SK-N-SH (cell line): ENCODE results near the gene CAMK2B. TPM values are rescaled to one million over a fixed set of nuclear protein-coding genes. Genes with fewer than 3 reads are reported as not detected.

ENCODE experiments used
- CTCF ChIA-PET: fragments of 300-600, 350-600 bp; formaldehyde crosslinking; extraction: SDS; loops from one replicate; lab custom pipeline; 2021; lab: Yijun Ruan, JAX
- POLR2A ChIA-PET: fragments of 350-600 bp; sonication (Branson Sonifier 250); formaldehyde crosslinking; extraction: SDS; loops from one replicate; lab custom pipeline; 2020; ENCODE audit warnings: antibody characterized with exemption, inconsistent platforms; lab: Yijun Ruan, JAX
- DNase-seq: peaks from one replicate; pipeline ENCODE4 v3.0.0; 2012
- H2AFZ ChIP-seq: fragments of 200-600 bp; sonication (generic); 2 replicates; pipeline ENCODE4 v1.8.1; 2016; ENCODE audit warnings: antibody characterized with exemption, mild to moderate bottlenecking, low read depth
- H3F3A ChIP-seq: fragments of 200-600 bp; sonication (generic); replicated peaks from 2 replicates; pipeline ENCODE3; 2016; ENCODE audit warnings: antibody characterized with exemption, mild to moderate bottlenecking; ENCODE audit not compliant: insufficient read depth
- H3K27ac ChIP-seq, 2 experiments: fragments of 200-500 bp in 1 of 2; fragments of 200-600 bp in 1 of 2; sonication (Bioruptor generic) in 1 of 2; sonication (generic), shearing (Covaris generic) in 1 of 2; 2 replicates each; pipeline versions ENCODE4 v1.5.1 to v1.6.1; 2014 to 2016; ENCODE audit warnings: low read depth in 2 of 2, inconsistent platforms in 1 of 2, low read length in 1 of 2, mild to moderate bottlenecking in 1 of 2, mixed read lengths in 1 of 2
- H3K27me3 ChIP-seq: fragments of 200-600 bp; sonication (generic), shearing (Covaris generic); 2 replicates; pipeline ENCODE4 v1.6.1; 2016; ENCODE audit warnings: mixed run types; ENCODE audit not compliant: insufficient read depth
- H3K36me3 ChIP-seq, 2 experiments: fragments of 200-500 bp in 1 of 2; fragments of 200-600 bp in 1 of 2; sonication (Bioruptor generic) in 1 of 2; sonication (generic) in 1 of 2; replicated peaks in 1 of 2; 2 replicates each; pipeline versions ENCODE3 to v1.5.1; 2014 to 2016; ENCODE audit warnings: low read length in 1 of 2, mild to moderate bottlenecking in 1 of 2; ENCODE audit not compliant: insufficient read depth in 2 of 2, control insufficient read depth in 1 of 2
- H3K4me1 ChIP-seq, 2 experiments: fragments of 200-500 bp in 1 of 2; fragments of 200-600 bp in 1 of 2; sonication (Bioruptor generic) in 1 of 2; sonication (generic), shearing (Covaris generic) in 1 of 2; 2 replicates each; pipeline versions ENCODE4 v1.5.1 to v1.6.1; 2014 to 2016; ENCODE audit warnings: low read depth in 1 of 2, low read length in 1 of 2, mixed run types in 1 of 2; ENCODE audit not compliant: insufficient read depth in 2 of 2, control insufficient read depth in 1 of 2
- H3K4me2 ChIP-seq: fragments of 200-600 bp; sonication (generic), shearing (Covaris generic); 2 replicates; pipeline ENCODE4 v1.6.1; 2017; ENCODE audit warnings: mixed run types
- H3K4me3 ChIP-seq, 2 experiments: fragments of 200-500 bp in 1 of 2; fragments of 200-600 bp in 1 of 2; sonication (Bioruptor generic) in 1 of 2; sonication (generic), shearing (Covaris generic) in 1 of 2; 2 replicates each; pipeline versions ENCODE4 v1.5.1 to v1.8.1; 2014 to 2016; ENCODE audit warnings: low read depth in 2 of 2, inconsistent platforms in 1 of 2, low read length in 1 of 2, mild to moderate bottlenecking in 1 of 2, mixed read lengths in 1 of 2, moderate library complexity in 1 of 2
- H3K79me2 ChIP-seq: fragments of 200-600 bp; sonication (generic); 2 replicates; pipeline ENCODE4 v1.8.1; 2017; ENCODE audit warnings: mild to moderate bottlenecking; ENCODE audit not compliant: insufficient read depth
- H3K9ac ChIP-seq: fragments of 200-600 bp; sonication (generic); 2 replicates; pipeline ENCODE4 v1.6.1; 2017; ENCODE audit warnings: mixed run types
- H3K9me2 ChIP-seq: fragments of 200-600 bp; sonication (generic); 2 replicates; pipeline ENCODE4 v1.6.1; 2017; ENCODE audit warnings: mixed run types
- H3K9me3 ChIP-seq: fragments of 200-600 bp; sonication (generic); 2 replicates; pipeline ENCODE4 v1.6.1; 2017; ENCODE audit warnings: mixed run types, mild to moderate bottlenecking, moderate library complexity
- H4K20me1 ChIP-seq: fragments of 200-600 bp; sonication (generic); 2 replicates; pipeline ENCODE4 v1.6.1; 2017; ENCODE audit warnings: mild to moderate bottlenecking, mixed run types; ENCODE audit not compliant: insufficient read depth
- CHD2 ChIP-seq: fragments of 150-350 bp; IDR thresholded peaks from 2 replicates; pipeline ENCODE4 v1.6.1; 2018; ENCODE audit warnings: low read length; ENCODE audit not compliant: partially characterized antibody
- ELF1 ChIP-seq: IDR thresholded peaks from 2 replicates; pipeline ENCODE4 v1.4.0; 2012
- EP300 ChIP-seq, 2 experiments: IDR thresholded peaks; 2 replicates each; pipeline versions ENCODE4 v1.4.0 to v1.6.1; 2012; ENCODE audit warnings: borderline replicate concordance in 1 of 2, low read depth in 1 of 2, low read length in 1 of 2
- EZH2phosphoT487 ChIP-seq: fragments of 200-600 bp; sonication (generic); IDR thresholded peaks from 2 replicates; pipeline ENCODE4 v1.6.1; 2017; ENCODE audit warnings: low read depth, mixed run types, mild to moderate bottlenecking, antibody characterized with exemption, moderate library complexity, borderline replicate concordance
- FOXJ3 ChIP-seq: sonication (generic); formaldehyde crosslinking; IDR thresholded peaks from 2 replicates; pipeline ENCODE4 v1.5.1; 2020; ENCODE audit warnings: mild to moderate bottlenecking, missing genetic modification reagents
- FOXM1 ChIP-seq: IDR thresholded peaks from 2 replicates; pipeline ENCODE4 v1.4.0; 2012; ENCODE audit warnings: low read depth, mild to moderate bottlenecking
- MXI1 ChIP-seq: IDR thresholded peaks from 2 replicates; pipeline ENCODE4 v1.6.1; 2012; ENCODE audit warnings: mild to moderate bottlenecking, low read depth, low read length, improper control_type of control experiment
- NFIC ChIP-seq: IDR thresholded peaks from 2 replicates; pipeline ENCODE4 v1.4.0; 2012; ENCODE audit warnings: borderline replicate concordance
- RAD21 ChIP-seq: IDR thresholded peaks from 2 replicates; pipeline ENCODE4 v1.6.1; 2012; ENCODE audit warnings: mild to moderate bottlenecking, low read length
- SIN3A ChIP-seq: IDR thresholded peaks from 2 replicates; pipeline ENCODE4 v1.6.1; 2012; ENCODE audit warnings: low read depth, mild to moderate bottlenecking, low read length, moderate library complexity, borderline replicate concordance
- SMC3 ChIP-seq: IDR thresholded peaks from 2 replicates; pipeline ENCODE4 v1.6.1; 2012; ENCODE audit warnings: low read depth, low read length, improper control_type of control experiment
- TAF1 ChIP-seq: IDR thresholded peaks from 2 replicates; pipeline ENCODE4 v1.6.1; 2012; ENCODE audit warnings: low read depth, mild to moderate bottlenecking, low read length, moderate library complexity, borderline replicate concordance
- YY1 ChIP-seq: IDR thresholded peaks from 2 replicates; pipeline ENCODE4 v1.4.0; 2012; ENCODE audit warnings: low read depth, mild to moderate bottlenecking
- WGBS: methylation state at CpG from one replicate; pipeline ENCODE4 v1.1.6; 2017; ENCODE audit warnings: low lambda C conversion rate; 5-methylcytosine and 5-hydroxymethylcytosine counted together
- polyA plus RNA-seq, 3 experiments: library from polyadenylated mRNA; depleted of rRNA; stranded (reverse); fragments of >200 nt; gene quantifications; 2 replicates each; pipeline ENCODE4 v1.2.3, GENCODE V29; 2012
- TF ChIP-seq, protein P1 (sequence below): fragments of 150-350 bp; IDR thresholded peaks from 2 replicates; pipeline ENCODE4 v1.6.1; 2016; ENCODE audit warnings: mild to moderate bottlenecking, low read depth, low read length
- TF ChIP-seq, protein P2 (sequence below): IDR thresholded peaks from 2 replicates; pipeline ENCODE4 v1.4.0; 2012; ENCODE audit warnings: low read depth, borderline replicate concordance
- TF ChIP-seq, protein P3 (sequence below): fragments of 150-350 bp; IDR thresholded peaks from 2 replicates; pipeline ENCODE4 v1.6.1; 2017; ENCODE audit warnings: antibody characterized with exemption, low read length, low read depth, borderline replicate concordance
- TF ChIP-seq, protein P4 (sequence below): IDR thresholded peaks from 2 replicates; pipeline ENCODE4 v1.6.1; 2012; ENCODE audit warnings: mild to moderate bottlenecking, low read depth, low read length, moderate library complexity
- TF ChIP-seq, protein P5 (sequence below): IDR thresholded peaks from 2 replicates; pipeline ENCODE4; 2012

The CAMK2B gene
- polyA plus RNA-seq, 1 of the 3 experiments (the other 2 are of a cell fraction) = 0.20 TPM

DNA sequence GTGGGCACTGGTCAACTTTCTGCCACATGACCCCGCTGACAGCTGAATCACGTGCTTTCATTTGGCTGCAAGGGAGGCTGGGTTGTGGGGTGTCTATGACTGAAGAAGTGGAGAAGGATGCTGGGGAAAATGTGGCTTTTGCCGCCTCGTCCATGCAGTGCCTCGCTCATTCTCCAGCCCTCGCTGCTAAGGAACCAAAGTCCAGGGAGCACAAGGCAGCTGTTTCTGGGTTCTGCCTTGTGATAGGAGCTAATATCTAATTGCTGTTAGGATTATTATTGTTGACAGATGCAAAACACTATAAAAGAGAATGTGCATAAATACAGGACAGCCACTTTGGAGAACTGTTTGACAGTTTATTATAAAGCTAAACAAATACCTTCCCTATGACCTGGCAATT is 4.9 kb upstream of the CAMK2B start:
- WGBS = 80% methylated on average over 6 of the region's 6 CpGs
- no peak overlapping the region for H3K9ac ChIP-seq
- no peaks in the 10 kb centered on the region for H3K9me3 ChIP-seq
- H3K79me2 ChIP-seq = no peaks in the 10 kb centered on the region
- DNase-seq = no peak
- H3K4me3 ChIP-seq = no peak overlapping the region
- H3K4me2 ChIP-seq = no peak overlapping the region
- H3K4me1 ChIP-seq = peaks cover 0 to 16% of the 10 kb centered on the region in 2 experiments; a peak in 1 of 4 replicates
- no peak overlapping the region for H3K27ac ChIP-seq
- TF ChIP-seq SMC3 (no peak), YY1 (no peak), SIN3A (no peak), MXI1 (no peak), ELF1 (no peak), RAD21 (no peak), FOXM1 (no peak), CHD2 (no peak)
- TF ChIP-seq, protein P1, sequence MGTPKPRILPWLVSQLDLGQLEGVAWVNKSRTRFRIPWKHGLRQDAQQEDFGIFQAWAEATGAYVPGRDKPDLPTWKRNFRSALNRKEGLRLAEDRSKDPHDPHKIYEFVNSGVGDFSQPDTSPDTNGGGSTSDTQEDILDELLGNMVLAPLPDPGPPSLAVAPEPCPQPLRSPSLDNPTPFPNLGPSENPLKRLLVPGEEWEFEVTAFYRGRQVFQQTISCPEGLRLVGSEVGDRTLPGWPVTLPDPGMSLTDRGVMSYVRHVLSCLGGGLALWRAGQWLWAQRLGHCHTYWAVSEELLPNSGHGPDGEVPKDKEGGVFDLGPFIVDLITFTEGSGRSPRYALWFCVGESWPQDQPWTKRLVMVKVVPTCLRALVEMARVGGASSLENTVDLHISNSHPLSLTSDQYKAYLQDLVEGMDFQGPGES = no peak
- TF ChIP-seq, protein P2, sequence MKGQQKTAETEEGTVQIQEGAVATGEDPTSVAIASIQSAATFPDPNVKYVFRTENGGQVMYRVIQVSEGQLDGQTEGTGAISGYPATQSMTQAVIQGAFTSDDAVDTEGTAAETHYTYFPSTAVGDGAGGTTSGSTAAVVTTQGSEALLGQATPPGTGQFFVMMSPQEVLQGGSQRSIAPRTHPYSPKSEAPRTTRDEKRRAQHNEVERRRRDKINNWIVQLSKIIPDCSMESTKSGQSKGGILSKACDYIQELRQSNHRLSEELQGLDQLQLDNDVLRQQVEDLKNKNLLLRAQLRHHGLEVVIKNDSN = no peak
- no peaks in the 10 kb centered on the region for H3K36me3 ChIP-seq
- no peaks in the 10 kb centered on the region for H4K20me1 ChIP-seq
- H3F3A ChIP-seq = no peaks in the 10 kb centered on the region
- CTCF ChIA-PET = interaction anchor here (0.7 to 3.8 kb wide), 6 partner anchors 9 to 376 kb away, joined by 3 to 19 read pairs (median 4); no protein-coding TSS in a partner anchor
- no peak overlapping the region for H2AFZ ChIP-seq
- no peaks in the 10 kb centered on the region for H3K9me2 ChIP-seq
- H3K27me3 ChIP-seq = peaks cover 21% of the 10 kb centered on the region
- POLR2A ChIA-PET = no interaction called here

DNA sequence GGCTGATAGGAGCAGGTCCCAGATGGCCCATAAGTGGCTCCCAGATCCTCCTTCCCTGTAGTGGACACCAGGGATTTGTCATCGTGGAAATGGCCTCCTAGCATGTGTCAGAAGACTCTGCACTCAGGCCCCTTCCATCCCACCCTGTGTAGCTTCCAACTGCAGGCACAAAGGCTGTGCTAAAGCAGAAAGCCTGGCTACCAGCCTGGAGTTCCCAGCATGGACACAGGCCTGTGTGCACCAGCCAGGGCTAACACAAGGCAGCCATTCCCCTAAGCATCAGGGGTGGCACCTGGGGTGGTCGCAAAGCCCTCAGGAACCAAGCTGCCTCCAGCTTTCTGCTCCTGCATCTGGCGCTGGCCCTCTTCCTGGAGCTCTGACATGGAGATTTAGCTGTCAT is 4.5 kb upstream of the CAMK2B start:
- H3K4me3 ChIP-seq = no peak overlapping the region
- TF ChIP-seq EP300 (IDR thresholded peaks at IDR 0.05; ENCODE audit: borderline replicate concordance in 1 of 2, low read depth in 1 of 2, low read length in 1 of 2) (no peak), CHD2 (no peak), EZH2phosphoT487 (no peak), TAF1 (no peak), FOXJ3 (no peak), NFIC (no peak)
- TF ChIP-seq, protein P3, sequence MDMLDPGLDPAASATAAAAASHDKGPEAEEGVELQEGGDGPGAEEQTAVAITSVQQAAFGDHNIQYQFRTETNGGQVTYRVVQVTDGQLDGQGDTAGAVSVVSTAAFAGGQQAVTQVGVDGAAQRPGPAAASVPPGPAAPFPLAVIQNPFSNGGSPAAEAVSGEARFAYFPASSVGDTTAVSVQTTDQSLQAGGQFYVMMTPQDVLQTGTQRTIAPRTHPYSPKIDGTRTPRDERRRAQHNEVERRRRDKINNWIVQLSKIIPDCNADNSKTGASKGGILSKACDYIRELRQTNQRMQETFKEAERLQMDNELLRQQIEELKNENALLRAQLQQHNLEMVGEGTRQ = no peak
- TF ChIP-seq, protein P4, sequence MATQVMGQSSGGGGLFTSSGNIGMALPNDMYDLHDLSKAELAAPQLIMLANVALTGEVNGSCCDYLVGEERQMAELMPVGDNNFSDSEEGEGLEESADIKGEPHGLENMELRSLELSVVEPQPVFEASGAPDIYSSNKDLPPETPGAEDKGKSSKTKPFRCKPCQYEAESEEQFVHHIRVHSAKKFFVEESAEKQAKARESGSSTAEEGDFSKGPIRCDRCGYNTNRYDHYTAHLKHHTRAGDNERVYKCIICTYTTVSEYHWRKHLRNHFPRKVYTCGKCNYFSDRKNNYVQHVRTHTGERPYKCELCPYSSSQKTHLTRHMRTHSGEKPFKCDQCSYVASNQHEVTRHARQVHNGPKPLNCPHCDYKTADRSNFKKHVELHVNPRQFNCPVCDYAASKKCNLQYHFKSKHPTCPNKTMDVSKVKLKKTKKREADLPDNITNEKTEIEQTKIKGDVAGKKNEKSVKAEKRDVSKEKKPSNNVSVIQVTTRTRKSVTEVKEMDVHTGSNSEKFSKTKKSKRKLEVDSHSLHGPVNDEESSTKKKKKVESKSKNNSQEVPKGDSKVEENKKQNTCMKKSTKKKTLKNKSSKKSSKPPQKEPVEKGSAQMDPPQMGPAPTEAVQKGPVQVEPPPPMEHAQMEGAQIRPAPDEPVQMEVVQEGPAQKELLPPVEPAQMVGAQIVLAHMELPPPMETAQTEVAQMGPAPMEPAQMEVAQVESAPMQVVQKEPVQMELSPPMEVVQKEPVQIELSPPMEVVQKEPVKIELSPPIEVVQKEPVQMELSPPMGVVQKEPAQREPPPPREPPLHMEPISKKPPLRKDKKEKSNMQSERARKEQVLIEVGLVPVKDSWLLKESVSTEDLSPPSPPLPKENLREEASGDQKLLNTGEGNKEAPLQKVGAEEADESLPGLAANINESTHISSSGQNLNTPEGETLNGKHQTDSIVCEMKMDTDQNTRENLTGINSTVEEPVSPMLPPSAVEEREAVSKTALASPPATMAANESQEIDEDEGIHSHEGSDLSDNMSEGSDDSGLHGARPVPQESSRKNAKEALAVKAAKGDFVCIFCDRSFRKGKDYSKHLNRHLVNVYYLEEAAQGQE = no peak
- TF ChIP-seq, protein P5, sequence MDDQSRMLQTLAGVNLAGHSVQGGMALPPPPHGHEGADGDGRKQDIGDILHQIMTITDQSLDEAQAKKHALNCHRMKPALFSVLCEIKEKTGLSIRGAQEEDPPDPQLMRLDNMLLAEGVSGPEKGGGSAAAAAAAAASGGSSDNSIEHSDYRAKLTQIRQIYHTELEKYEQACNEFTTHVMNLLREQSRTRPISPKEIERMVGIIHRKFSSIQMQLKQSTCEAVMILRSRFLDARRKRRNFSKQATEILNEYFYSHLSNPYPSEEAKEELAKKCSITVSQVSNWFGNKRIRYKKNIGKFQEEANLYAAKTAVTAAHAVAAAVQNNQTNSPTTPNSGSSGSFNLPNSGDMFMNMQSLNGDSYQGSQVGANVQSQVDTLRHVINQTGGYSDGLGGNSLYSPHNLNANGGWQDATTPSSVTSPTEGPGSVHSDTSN = no peak
- H3K79me2 ChIP-seq = no peaks in the 10 kb centered on the region
- peaks cover 0 to 16% of the 10 kb centered on the region in 2 experiments; a peak in 1 of 4 replicates for H3K4me1 ChIP-seq
- no peak overlapping the region for H3K9ac ChIP-seq
- ChIA-PET CTCF (interaction anchor here (0.7 to 3.8 kb wide), 3 partner anchors 18 to 375 kb away, joined by 4 to 19 read pairs (median 11); no protein-coding TSS in a partner anchor), POLR2A (no interaction called here)
- H3K36me3 ChIP-seq = no peaks in the 10 kb centered on the region
- no peaks in the 10 kb centered on the region for H3F3A ChIP-seq
- peaks cover 21% of the 10 kb centered on the region for H3K27me3 ChIP-seq
- no peak overlapping the region for H3K4me2 ChIP-seq
- no peaks in the 10 kb centered on the region for H3K9me3 ChIP-seq
- no peaks in the 10 kb centered on the region for H3K9me2 ChIP-seq
- H4K20me1 ChIP-seq = no peaks in the 10 kb centered on the region
- no peak overlapping the region for H2AFZ ChIP-seq
- DNase-seq = no peak
- whole genome bisulfite sequencing = 63% methylated on average over 3 of the region's 3 CpGs
- H3K27ac ChIP-seq = no peak overlapping the region
